ENCODE data around the gene USP28.
A peak's percentile ranks its signal among the peaks of the same experiment; 100 is the strongest.
"Not testable (repeated sequence)": the region's sequence is repeated elsewhere in the genome, so short reads cannot be mapped to it uniquely, and the experiment has no call there.

Gene USP28

DNA sequence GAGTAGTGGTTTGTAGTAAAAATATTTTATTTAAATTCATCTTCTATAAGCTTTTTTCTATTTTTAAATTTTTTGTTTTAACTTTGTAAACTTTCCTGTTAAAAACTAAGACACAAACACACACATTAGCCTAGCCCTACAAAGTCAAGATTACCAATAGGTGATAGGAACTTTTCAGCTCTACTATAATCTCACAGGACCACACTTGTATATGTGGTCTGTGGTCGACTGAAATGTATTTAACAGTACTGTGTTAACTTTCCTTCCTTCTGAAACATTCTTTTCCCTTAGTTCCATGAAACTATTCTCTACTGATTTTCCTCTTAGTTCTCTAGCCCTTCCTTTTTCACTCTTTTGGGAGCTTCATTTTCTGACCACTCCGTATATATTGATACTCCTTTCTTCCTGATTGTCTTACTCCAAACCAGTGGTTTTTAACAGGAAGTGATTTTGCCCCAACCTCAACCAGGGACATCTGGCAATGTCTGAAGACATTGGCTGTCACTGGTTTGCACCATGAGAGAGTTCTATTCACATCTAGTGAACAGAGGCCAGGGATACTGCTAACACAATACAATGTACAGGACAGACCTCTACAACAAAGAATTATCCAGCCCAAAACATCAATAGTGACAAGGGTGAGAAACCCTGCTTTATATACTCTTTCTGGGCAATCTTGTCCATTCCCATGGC, 110.7 kb downstream of the USP28 start:
- Histone ChIP-seq H3K36me3 (ENCODE audit: control insufficient read depth in 4 of 4, insufficient read depth in 4 of 4, low read length in 3 of 4) (peaks cover 14 to 48% (median 33%) of the 10 kb centered on the region in 4 experiments), H3K4me3 (ENCODE audit: control insufficient read depth in 1 of 7, extremely low read depth in 1 of 7, insufficient read depth in 4 of 7, low read depth in 2 of 7, low read length in 6 of 7) (no peak overlapping the region), H3K27me3 (replicated peaks in 2 of 5; ENCODE audit: control insufficient read depth in 4 of 5, insufficient read depth in 5 of 5, low read length in 4 of 5) (no peaks in the 10 kb centered on the region), H3K9me3 (ENCODE audit: control extremely low read depth in 1 of 5, control insufficient read depth in 4 of 5, insufficient read depth in 2 of 5, low read depth in 1 of 5, low read length in 4 of 5) (no peaks in the 10 kb centered on the region), H3K27ac (ENCODE audit: insufficient read depth in 1 of 2, low read depth in 1 of 2, low read length in 2 of 2, poor library complexity in 1 of 2, severe bottlenecking in 2 of 2) (no peak overlapping the region), H3K4me1 (ENCODE audit: control extremely low read depth in 1 of 4, control insufficient read depth in 4 of 4, insufficient read depth in 4 of 4, low read length in 3 of 4) (peaks cover 0 to 10% (median 0%) of the 10 kb centered on the region in 4 experiments)
- peak in 2 of 3 donors; percentile 34 to 57 for DNase-seq
- ChIA-PET POLR2A (interaction anchor here (0.6 kb wide), 1 partner anchor 23 kb away, joined by 3 read pairs; no protein-coding TSS in a partner anchor), CTCF (interaction anchor here (1.2 kb wide), 1 partner anchor 39 kb away, joined by 3 read pairs; no protein-coding TSS in a partner anchor)
- WGBS (ENCODE audit: insufficient coverage), result 74% methylated on average over 2 of the region's 2 CpGs

DNA sequence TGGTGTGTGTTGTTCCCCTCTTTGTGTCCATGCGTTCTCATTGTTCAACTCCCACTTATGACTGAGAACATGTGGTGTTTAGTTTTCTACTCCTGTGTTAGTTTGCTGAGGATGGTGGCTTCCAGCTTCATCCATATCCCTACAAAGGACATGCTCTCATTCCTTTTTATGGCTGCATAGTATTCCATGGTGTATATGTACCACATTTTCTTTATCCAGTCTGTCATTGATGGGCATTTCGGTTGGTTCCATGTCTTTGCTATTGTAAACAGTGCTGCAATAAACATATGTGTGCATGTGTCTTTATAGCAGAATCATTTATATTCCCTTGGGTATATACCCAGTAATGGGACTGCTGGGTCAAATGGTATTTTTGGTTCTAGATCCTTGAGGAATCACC, 112.3 kb downstream of the USP28 start:
- WGBS (ENCODE audit: insufficient coverage), result 80% methylated on average over 1 of the region's 2 CpGs
- H3K27me3 ChIP-seq (replicated peaks in 2 of 5; ENCODE audit: control insufficient read depth in 4 of 5, insufficient read depth in 5 of 5, low read length in 4 of 5); POLR2A ChIA-PET; DNase-seq; H3K27ac ChIP-seq (ENCODE audit: insufficient read depth in 1 of 2, low read depth in 1 of 2, low read length in 2 of 2, poor library complexity in 1 of 2, severe bottlenecking in 2 of 2); H3K9me3 ChIP-seq (ENCODE audit: control extremely low read depth in 1 of 5, control insufficient read depth in 4 of 5, insufficient read depth in 2 of 5, low read depth in 1 of 5, low read length in 4 of 5); H3K4me3 ChIP-seq (ENCODE audit: control insufficient read depth in 1 of 7, extremely low read depth in 1 of 7, insufficient read depth in 4 of 7, low read depth in 2 of 7, low read length in 6 of 7): not testable (repeated sequence)
- Histone ChIP-seq H3K4me1 (ENCODE audit: control extremely low read depth in 1 of 4, control insufficient read depth in 4 of 4, insufficient read depth in 4 of 4, low read length in 3 of 4) (peaks cover 0 to 10% (median 0%) of the 10 kb centered on the region in 4 experiments), H3K36me3 (ENCODE audit: control insufficient read depth in 4 of 4, insufficient read depth in 4 of 4, low read length in 3 of 4) (peaks cover 27 to 53% (median 38%) of the 10 kb centered on the region in 4 experiments)
- CTCF ChIA-PET, result interaction anchor here (1.5 kb wide), 1 partner anchor 33 kb away, joined by 3 read pairs; no protein-coding TSS in a partner anchor

DNA sequence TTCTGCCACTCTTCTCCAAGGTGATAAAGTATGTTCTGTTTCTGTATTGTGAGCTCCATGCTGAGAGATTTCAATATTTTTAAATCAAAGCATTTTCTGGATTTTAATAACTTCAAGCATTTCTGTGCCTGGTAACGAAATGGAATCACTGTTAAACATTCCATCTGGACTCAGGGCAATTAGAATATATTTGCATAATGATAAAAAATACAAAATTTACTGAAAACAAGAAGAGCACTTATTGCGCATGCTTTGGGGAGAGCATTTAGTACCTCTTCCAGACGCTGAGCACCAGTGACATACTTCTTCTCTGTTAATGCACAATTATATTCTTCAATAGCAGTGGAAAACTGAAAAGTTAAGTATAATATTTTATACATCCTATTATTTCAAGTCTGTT, 115.1 kb downstream of the USP28 start:
- DNase-seq, result no peak
- ChIA-PET POLR2A (no interaction called here), CTCF (interaction anchor here (0.6 kb wide), 1 partner anchor 1482 kb away, joined by 5 read pairs; no protein-coding TSS in a partner anchor)
- Histone ChIP-seq H3K27ac (ENCODE audit: insufficient read depth in 1 of 2, low read depth in 1 of 2, low read length in 2 of 2, poor library complexity in 1 of 2, severe bottlenecking in 2 of 2) (no peak overlapping the region), H3K4me3 (ENCODE audit: control insufficient read depth in 1 of 7, extremely low read depth in 1 of 7, insufficient read depth in 4 of 7, low read depth in 2 of 7, low read length in 6 of 7) (no peak overlapping the region), H3K27me3 (replicated peaks in 2 of 5; ENCODE audit: control insufficient read depth in 4 of 5, insufficient read depth in 5 of 5, low read length in 4 of 5) (no peaks in the 10 kb centered on the region), H3K4me1 (ENCODE audit: control extremely low read depth in 1 of 4, control insufficient read depth in 4 of 4, insufficient read depth in 4 of 4, low read length in 3 of 4) (peaks cover 0 to 6% (median 0%) of the 10 kb centered on the region in 4 experiments), H3K36me3 (ENCODE audit: control insufficient read depth in 4 of 4, insufficient read depth in 4 of 4, low read length in 3 of 4) (peaks cover 22 to 57% (median 40%) of the 10 kb centered on the region in 4 experiments), H3K9me3 (ENCODE audit: control extremely low read depth in 1 of 5, control insufficient read depth in 4 of 5, insufficient read depth in 2 of 5, low read depth in 1 of 5, low read length in 4 of 5) (peaks cover 0 to 3% (median 0%) of the 10 kb centered on the region in 5 experiments)
- no CpG with 5 or more reads among the region's 3 CpGs for WGBS (ENCODE audit: insufficient coverage)

DNA sequence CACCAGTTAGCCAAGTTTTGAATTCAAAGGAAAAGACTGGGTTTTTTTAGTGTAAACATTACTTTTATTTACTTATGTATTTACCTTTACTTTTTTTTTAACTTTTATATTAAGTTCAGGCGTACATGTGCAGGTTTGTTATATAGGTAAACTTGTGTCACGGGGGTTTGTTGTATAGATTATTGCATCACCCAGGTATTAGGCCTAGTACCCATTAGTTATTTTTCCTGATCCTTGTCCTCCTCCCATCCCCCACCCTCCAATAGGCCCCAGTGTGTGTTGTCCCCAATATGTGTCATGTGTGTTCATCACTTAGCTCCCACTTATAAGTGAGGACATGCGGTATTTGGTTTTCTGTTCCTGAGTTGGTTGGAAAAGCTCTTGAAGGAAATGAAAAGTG, 122.4 kb downstream of the USP28 start:
- CTCF ChIA-PET, result interaction anchor here (1.1 to 1.5 kb wide), 2 partner anchors 13 to 22 kb away, joined by 3 to 4 read pairs; no protein-coding TSS in a partner anchor

More for the DNA sequence above, 122.4 kb downstream of the USP28 start:
- WGBS (ENCODE audit: insufficient coverage), result no CpG with 5 or more reads among the region's 3 CpGs
- POLR2A ChIA-PET, result no interaction called here
- Histone ChIP-seq H3K4me3 (ENCODE audit: control insufficient read depth in 1 of 7, extremely low read depth in 1 of 7, insufficient read depth in 4 of 7, low read depth in 2 of 7, low read length in 6 of 7) (no peak overlapping the region), H3K27me3 (replicated peaks in 2 of 5; ENCODE audit: control insufficient read depth in 4 of 5, insufficient read depth in 5 of 5, low read length in 4 of 5) (no peaks in the 10 kb centered on the region), H3K36me3 (ENCODE audit: control insufficient read depth in 4 of 4, insufficient read depth in 4 of 4, low read length in 3 of 4) (peaks cover 15 to 57% (median 32%) of the 10 kb centered on the region in 4 experiments), H3K9me3 (ENCODE audit: control extremely low read depth in 1 of 5, control insufficient read depth in 4 of 5, insufficient read depth in 2 of 5, low read depth in 1 of 5, low read length in 4 of 5) (peaks cover 0 to 8% (median 0%) of the 10 kb centered on the region in 5 experiments), H3K27ac (ENCODE audit: insufficient read depth in 1 of 2, low read depth in 1 of 2, low read length in 2 of 2, poor library complexity in 1 of 2, severe bottlenecking in 2 of 2) (no peak overlapping the region), H3K4me1 (ENCODE audit: control extremely low read depth in 1 of 4, control insufficient read depth in 4 of 4, insufficient read depth in 4 of 4, low read length in 3 of 4) (no peaks in the 10 kb centered on the region)
- no peak for DNase-seq
